ENCODE results near the gene ST3GAL2.

DNA sequence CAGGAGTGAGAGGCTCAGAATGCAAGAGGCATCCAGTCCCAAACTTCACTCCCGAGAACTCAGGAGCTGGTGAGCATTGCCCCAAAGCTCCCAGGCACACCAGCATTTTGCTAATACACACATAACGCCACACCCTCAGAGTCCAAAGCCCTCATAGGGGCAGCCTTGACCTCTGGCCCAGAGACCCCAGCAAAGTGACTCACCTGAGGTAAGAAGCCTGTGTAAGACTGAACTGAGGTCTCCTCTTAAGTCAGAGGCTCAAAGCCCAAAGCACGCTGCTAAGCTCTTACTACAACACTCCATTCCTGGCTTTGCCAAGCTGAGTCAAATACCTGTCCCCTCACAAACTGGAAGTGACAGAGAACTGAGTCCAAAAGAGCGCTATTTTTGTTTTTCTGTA, 16.4 kb downstream of the ST3GAL2 start:
- TF ChIP-seq, protein P1, sequence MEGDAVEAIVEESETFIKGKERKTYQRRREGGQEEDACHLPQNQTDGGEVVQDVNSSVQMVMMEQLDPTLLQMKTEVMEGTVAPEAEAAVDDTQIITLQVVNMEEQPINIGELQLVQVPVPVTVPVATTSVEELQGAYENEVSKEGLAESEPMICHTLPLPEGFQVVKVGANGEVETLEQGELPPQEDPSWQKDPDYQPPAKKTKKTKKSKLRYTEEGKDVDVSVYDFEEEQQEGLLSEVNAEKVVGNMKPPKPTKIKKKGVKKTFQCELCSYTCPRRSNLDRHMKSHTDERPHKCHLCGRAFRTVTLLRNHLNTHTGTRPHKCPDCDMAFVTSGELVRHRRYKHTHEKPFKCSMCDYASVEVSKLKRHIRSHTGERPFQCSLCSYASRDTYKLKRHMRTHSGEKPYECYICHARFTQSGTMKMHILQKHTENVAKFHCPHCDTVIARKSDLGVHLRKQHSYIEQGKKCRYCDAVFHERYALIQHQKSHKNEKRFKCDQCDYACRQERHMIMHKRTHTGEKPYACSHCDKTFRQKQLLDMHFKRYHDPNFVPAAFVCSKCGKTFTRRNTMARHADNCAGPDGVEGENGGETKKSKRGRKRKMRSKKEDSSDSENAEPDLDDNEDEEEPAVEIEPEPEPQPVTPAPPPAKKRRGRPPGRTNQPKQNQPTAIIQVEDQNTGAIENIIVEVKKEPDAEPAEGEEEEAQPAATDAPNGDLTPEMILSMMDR (conservative IDR thresholded peaks at IDR 0.05 in 1 of 2, IDR thresholded peaks at IDR 0.05 in 1 of 2; ENCODE audit: low read depth in 1 of 2, low read length in 2 of 2), result no peak
- no peak for TF ChIP-seq EZH2 (IDR thresholded peaks at IDR 0.05; ENCODE audit: low read length, missing control alignments)

Data from fibroblast of lung (primary cell).